Stimulated activated CD4-positive, alpha-beta T cell treated with anti-CD3 and anti-CD28 coated beads, Interleukin-4, amount 100 ng/mL, for 48 hours (primary cell): ENCODE data around the gene FPR3.
"Not testable (repeated sequence)": the region's sequence is repeated elsewhere in the genome, so short reads cannot be mapped to it uniquely, and the experiment has no call there.

Experiments
- DNase-seq, 2 donors: peaks; one replicate each; pipeline ENCODE4 v3.0.0-alpha.2; 2020; ENCODE audit warnings: low read depth in 2 of 2

FPR3 gene

GRCh38 chr19:51794885-51795490, at the start of gene FPR3:
Gene FPR3, plus strand, starts transcription at chr19:51795157. Its CDS starts 28,592 bp downstream, at chr19:51823749.
- DNase-seq = no peak

GRCh38 chr19:51746731-51747130, 48.2 kb upstream of the FPR3 start:
- no peak for DNase-seq

- DNase-seq = no peak
Observed at GRCh38 chr19:51749979-51750378, 45.0 kb upstream of the FPR3 start.

- DNase-seq = no peak
Observed at GRCh38 chr19:51750400-51751094, 44.4 kb upstream of the FPR3 start.

GRCh38 chr19:51751655-51752054, 43.3 kb upstream of the FPR3 start, which contains the start of gene FPR1:
Gene FPR1, minus strand, starts transcription at chr19:51751878. Its CDS starts 4,884 bp downstream, at chr19:51746994.
- DNase-seq = no peak

- no peak for DNase-seq
Observed at GRCh38 chr19:51754109-51754508, 40.8 kb upstream of the FPR3 start.

- no peak for DNase-seq
Observed at GRCh38 chr19:51754770-51755169, 40.2 kb upstream of the FPR3 start.

GRCh38 chr19:51755571-51755970, 39.4 kb upstream of the FPR3 start:
- no peak for DNase-seq

- no peak for DNase-seq
Observed at GRCh38 chr19:51760697-51761356, 34.1 kb upstream of the FPR3 start, which contains the start of gene FPR2. Gene FPR2, plus strand, starts transcription at chr19:51761180. Its CDS starts 7,479 bp downstream, at chr19:51768659.

- no peak for DNase-seq
Observed at GRCh38 chr19:51761696-51762095, 33.3 kb upstream of the FPR3 start.

GRCh38 chr19:51765086-51765485, 29.9 kb upstream of the FPR3 start:
- no peak for DNase-seq

- DNase-seq = no peak
Observed at GRCh38 chr19:51766461-51766860, 28.5 kb upstream of the FPR3 start.

GRCh38 chr19:51771376-51772130, 23.4 kb upstream of the FPR3 start:
- DNase-seq = no peak

GRCh38 chr19:51772977-51773376, 22.0 kb upstream of the FPR3 start:
- no peak for DNase-seq

- DNase-seq = not testable (repeated sequence)
Observed at GRCh38 chr19:51776561-51776960, 18.4 kb upstream of the FPR3 start.

- peak; percentile 6 to 14 for DNase-seq
Observed at GRCh38 chr19:51777570-51778462, 17.1 kb upstream of the FPR3 start.

- no peak for DNase-seq
Observed at GRCh38 chr19:51779181-51779580, 15.8 kb upstream of the FPR3 start.

GRCh38 chr19:51779703-51780102, 15.3 kb upstream of the FPR3 start:
- no peak for DNase-seq

GRCh38 chr19:51780270-51780669, 14.7 kb upstream of the FPR3 start:
- no peak for DNase-seq

GRCh38 chr19:51781999-51782398, 13.0 kb upstream of the FPR3 start:
- DNase-seq = no peak

GRCh38 chr19:51783372-51783771, 11.6 kb upstream of the FPR3 start:
- DNase-seq = no peak
